ENCODE data around the gene SPEN.

- TF ChIP-seq CTCF (IDR thresholded peaks at IDR 0.05) (no peak), POLR2A (IDR thresholded peaks at IDR 0.05) (no peak)
These were observed 38.6 kb upstream of the SPEN start for GRCh38 chr1:15808955-15809354.

Data from lower leg skin (tissue), 3 donors.